Fibroblast of lung (primary cell): Measurements from ENCODE around the gene TRERF1. TPM values are rescaled to one million over a fixed set of nuclear protein-coding genes. Genes with fewer than 3 reads are reported as not detected.

Experiments used
- DNase-seq, 2 donors: peaks; one replicate each; pipeline versions ENCODE4 v3.0.0 to v3.0.0-alpha.2; 2010; ENCODE audit warnings: low read depth in 2 of 2
- H2AFZ ChIP-seq: 2 replicates; pipeline ENCODE4 v1.5.1; 2012; ENCODE audit warnings: low read length, control low read depth, inconsistent platforms
- H3K27ac ChIP-seq: 2 replicates; pipeline ENCODE4 v1.5.1; 2011; ENCODE audit warnings: low read length, control low read depth; ENCODE audit not compliant: insufficient read depth
- H3K27me3 ChIP-seq: 2 replicates; pipeline ENCODE4 v1.5.1; 2011; ENCODE audit warnings: mild to moderate bottlenecking, low read length; ENCODE audit not compliant: control insufficient read depth, insufficient read depth
- H3K36me3 ChIP-seq: 2 replicates; pipeline ENCODE4 v1.5.1; 2011; ENCODE audit warnings: low read length; ENCODE audit not compliant: control insufficient read depth, insufficient read depth
- H3K4me1 ChIP-seq: 2 replicates; pipeline ENCODE4 v1.5.1; 2011; ENCODE audit warnings: low read length; ENCODE audit not compliant: control insufficient read depth, insufficient read depth; ENCODE audit errors: extremely low read depth
- H3K4me2 ChIP-seq: 2 replicates; pipeline ENCODE4 v1.5.1; 2011; ENCODE audit warnings: low read length, control low read depth; ENCODE audit not compliant: insufficient read depth; ENCODE audit errors: extremely low read depth
- H3K4me3 ChIP-seq, 4 experiments: fragments of 200-600 bp in 1 of 4; sonication (generic) in 1 of 4; replicated peaks in 1 of 4; 2 replicates each; pipeline ENCODE4 v1.5.1; 2011 to 2016; ENCODE audit warnings: low read length in 4 of 4, low read depth in 3 of 4, mild to moderate bottlenecking in 3 of 4, control low read depth in 2 of 4, inconsistent platforms in 1 of 4, mixed read lengths in 1 of 4; ENCODE audit not compliant: insufficient read depth in 1 of 4; ENCODE audit errors: control extremely low read depth in 1 of 4
- H3K79me2 ChIP-seq: 2 replicates; pipeline ENCODE4 v1.5.1; 2012; ENCODE audit warnings: mild to moderate bottlenecking, low read length, inconsistent platforms; ENCODE audit not compliant: control insufficient read depth, insufficient read depth
- H3K9ac ChIP-seq: 2 replicates; pipeline ENCODE4 v1.5.1; 2011; ENCODE audit warnings: mild to moderate bottlenecking, low read length, control low read depth; ENCODE audit not compliant: insufficient read depth
- H3K9me3 ChIP-seq: 2 replicates; pipeline ENCODE4 v1.5.1; 2012; ENCODE audit warnings: low read depth, low read length; ENCODE audit not compliant: control insufficient read depth, insufficient read depth
- H4K20me1 ChIP-seq: 2 replicates; pipeline ENCODE4 v1.5.1; 2011; ENCODE audit warnings: low read length; ENCODE audit not compliant: control insufficient read depth, insufficient read depth; ENCODE audit errors: extremely low read depth
- CTCF ChIP-seq, 2 donors: IDR thresholded peaks in 1 of 2; conservative IDR thresholded peaks in 1 of 2; 1 replicate in 1 of 2; 2 replicates in 1 of 2; pipeline ENCODE4 v1.5.1; 2011 to 2012; ENCODE audit warnings: low read length in 2 of 2, control low read depth in 1 of 2, inconsistent platforms in 1 of 2, low read depth in 1 of 2, mild to moderate bottlenecking in 1 of 2
- EZH2 ChIP-seq: IDR thresholded peaks from 2 replicates; pipeline ENCODE4 v1.5.1; 2012; ENCODE audit warnings: low read length, control low read depth, mild to moderate bottlenecking; ENCODE audit errors: missing control alignments
- polyA plus RNA-seq, 2 donors: library from polyadenylated mRNA; depleted of rRNA in 1 of 2; stranded (reverse) in 1 of 2; unstranded in 1 of 2; fragments of >200 nt; gene quantifications; 2 replicates each; pipeline ENCODE4 v1.2.1, GENCODE V29; 2011 to 2012; ENCODE audit warnings: missing spikeins in 1 of 2
- total RNA-seq: library from RNA; depleted of rRNA; stranded (reverse); fragments of >200 nt; gene quantifications from 2 replicates; pipeline ENCODE4 v1.2.1, GENCODE V29; 2014

TRERF1 gene
- total and polyA plus RNA-seq, 2 donors (not counting 1 experiment from before 2014, with no cell fraction given) = 6.3 to 8.3 TPM

DNA sequence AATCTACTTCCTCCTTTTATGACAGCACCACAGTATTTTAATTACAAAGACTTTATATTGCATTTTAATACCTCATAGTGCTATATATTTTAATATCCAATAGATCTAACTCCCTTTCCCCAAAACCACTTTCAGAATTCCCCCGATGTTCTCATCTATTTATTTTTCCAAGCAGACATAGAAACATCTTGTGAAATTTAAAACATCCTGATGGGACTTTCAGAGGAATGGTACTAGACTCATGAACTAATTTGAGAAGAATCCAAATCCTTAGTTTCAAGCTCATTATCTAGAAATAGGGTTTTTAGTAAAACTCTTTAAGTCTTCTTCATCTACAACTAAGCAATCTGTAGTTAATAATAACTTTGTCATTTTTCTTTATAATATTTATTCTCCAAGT lies 97.0 kb downstream of the TRERF1 start:
- TF ChIP-seq CTCF (conservative IDR thresholded peaks at IDR 0.05 in 1 of 2, IDR thresholded peaks at IDR 0.05 in 1 of 2; ENCODE audit: low read depth in 1 of 2, low read length in 2 of 2) = no peak
- no peak for TF ChIP-seq EZH2
- Histone ChIP-seq H3K4me3 (no peak overlapping the region), H3K4me1 (no peaks in the 10 kb centered on the region), H3K9ac (no peak overlapping the region), H3K9me3 (no peaks in the 10 kb centered on the region), H3K27me3 (no peaks in the 10 kb centered on the region), H2AFZ (no peak overlapping the region), H3K36me3 (no peaks in the 10 kb centered on the region), H3K4me2 (no peak overlapping the region), H3K79me2 (peaks cover 9% of the 10 kb centered on the region), H3K27ac (no peak overlapping the region), H4K20me1 (no peaks in the 10 kb centered on the region)
- DNase-seq = no peak

- Histone ChIP-seq H3K4me1 (no peaks in the 10 kb centered on the region), H3K9me3 (no peaks in the 10 kb centered on the region), H3K27ac (no peak overlapping the region), H3K27me3 (no peaks in the 10 kb centered on the region), H3K4me3 (no peak overlapping the region), H3K9ac (no peak overlapping the region), H3K4me2 (no peak overlapping the region), H3K36me3 (no peaks in the 10 kb centered on the region), H4K20me1 (no peaks in the 10 kb centered on the region), H2AFZ (no peak overlapping the region), H3K79me2 (peaks cover 9% of the 10 kb centered on the region)
- TF ChIP-seq EZH2 (no peak), CTCF (conservative IDR thresholded peaks at IDR 0.05 in 1 of 2, IDR thresholded peaks at IDR 0.05 in 1 of 2; ENCODE audit: low read depth in 1 of 2, low read length in 2 of 2) (no peak)
- peak; percentile 66 to 70 for DNase-seq
Measured at GRCh38 chr6:42352856-42353564, 98.7 kb downstream of the TRERF1 start.

DNA sequence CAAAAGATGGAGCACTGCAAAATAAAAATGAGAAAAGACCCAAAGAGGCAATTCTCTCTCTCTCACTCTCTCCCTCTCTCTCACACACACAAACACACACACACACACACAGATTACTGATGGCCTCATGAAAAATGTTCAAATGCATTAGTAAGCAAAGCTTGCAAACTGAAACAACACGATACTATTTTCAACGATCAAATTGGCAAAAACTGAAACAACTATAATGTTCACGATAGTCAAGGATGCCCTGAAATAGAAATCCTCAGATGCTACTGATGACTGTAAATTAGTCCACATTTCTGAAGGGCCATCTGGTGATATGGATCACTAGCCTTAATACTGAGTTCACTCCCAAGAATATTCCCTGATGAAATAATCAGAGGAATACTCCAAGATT lies 100.8 kb downstream of the TRERF1 start:
- H3K36me3 ChIP-seq = no peaks in the 10 kb centered on the region
- no peak overlapping the region for H3K27ac ChIP-seq
- DNase-seq = no peak
- H3K4me2 ChIP-seq = no peak overlapping the region
- H3K9me3 ChIP-seq = no peaks in the 10 kb centered on the region
- no peak for TF ChIP-seq CTCF (conservative IDR thresholded peaks at IDR 0.05 in 1 of 2, IDR thresholded peaks at IDR 0.05 in 1 of 2; ENCODE audit: low read depth in 1 of 2, low read length in 2 of 2)
- no peak for TF ChIP-seq EZH2
- no peaks in the 10 kb centered on the region for H3K27me3 ChIP-seq
- H3K79me2 ChIP-seq = peaks cover 7% of the 10 kb centered on the region
- H2AFZ ChIP-seq = no peak overlapping the region
- H4K20me1 ChIP-seq = no peaks in the 10 kb centered on the region
- no peak overlapping the region for H3K4me3 ChIP-seq
- H3K4me1 ChIP-seq = no peaks in the 10 kb centered on the region
- H3K9ac ChIP-seq = no peak overlapping the region
